SK-N-SH (cell line): ENCODE results near the gene NSD2. TPM values are rescaled to one million over a fixed set of nuclear protein-coding genes. Genes with fewer than 3 reads are reported as not detected.

Source experiments
- CTCF ChIP-seq: fragments of 200-600 bp; sonication (generic); IDR thresholded peaks from 2 replicates; pipeline ENCODE4 v1.6.1; 2017; ENCODE audit warnings: antibody characterized with exemption, mild to moderate bottlenecking, moderate library complexity
- FOXJ3 ChIP-seq: sonication (generic); formaldehyde crosslinking; IDR thresholded peaks from 2 replicates; pipeline ENCODE4 v1.5.1; 2020; ENCODE audit warnings: mild to moderate bottlenecking, missing genetic modification reagents
- MXI1 ChIP-seq: IDR thresholded peaks from 2 replicates; pipeline ENCODE4 v1.6.1; 2012; ENCODE audit warnings: mild to moderate bottlenecking, low read depth, low read length, improper control_type of control experiment
- NFIC ChIP-seq: IDR thresholded peaks from 2 replicates; pipeline ENCODE4 v1.4.0; 2012; ENCODE audit warnings: borderline replicate concordance
- NRF1 ChIP-seq: IDR thresholded peaks from 2 replicates; pipeline ENCODE4 v1.6.1; 2012; ENCODE audit warnings: low read depth, mild to moderate bottlenecking, low read length
- RCOR1 ChIP-seq: fragments of 150-350 bp; IDR thresholded peaks from 2 replicates; pipeline ENCODE4 v1.6.1; 2017; ENCODE audit warnings: antibody characterized with exemption, low read length
- TCF12 ChIP-seq: IDR thresholded peaks from 2 replicates; pipeline ENCODE4 v1.4.0; 2012
- USF1 ChIP-seq: IDR thresholded peaks from 2 replicates; pipeline ENCODE4 v1.4.0; 2012; ENCODE audit warnings: low read depth, borderline replicate concordance
- ZBTB33 ChIP-seq: IDR thresholded peaks from 2 replicates; pipeline ENCODE4 v1.4.0; 2012; ENCODE audit warnings: low read depth, borderline replicate concordance
- polyA plus RNA-seq, 3 experiments: library from polyadenylated mRNA; depleted of rRNA; stranded (reverse); fragments of >200 nt; gene quantifications; 2 replicates each; pipeline ENCODE4 v1.2.3, GENCODE V29; 2012
- TF ChIP-seq, protein P1 (sequence below): IDR thresholded peaks from 2 replicates; pipeline ENCODE4 v1.6.1; 2012; ENCODE audit warnings: mild to moderate bottlenecking, low read depth, low read length, moderate library complexity

Gene NSD2
- polyA plus RNA-seq, 1 of the 3 experiments (the other 2 are of a cell fraction): 34.2 TPM

DNA sequence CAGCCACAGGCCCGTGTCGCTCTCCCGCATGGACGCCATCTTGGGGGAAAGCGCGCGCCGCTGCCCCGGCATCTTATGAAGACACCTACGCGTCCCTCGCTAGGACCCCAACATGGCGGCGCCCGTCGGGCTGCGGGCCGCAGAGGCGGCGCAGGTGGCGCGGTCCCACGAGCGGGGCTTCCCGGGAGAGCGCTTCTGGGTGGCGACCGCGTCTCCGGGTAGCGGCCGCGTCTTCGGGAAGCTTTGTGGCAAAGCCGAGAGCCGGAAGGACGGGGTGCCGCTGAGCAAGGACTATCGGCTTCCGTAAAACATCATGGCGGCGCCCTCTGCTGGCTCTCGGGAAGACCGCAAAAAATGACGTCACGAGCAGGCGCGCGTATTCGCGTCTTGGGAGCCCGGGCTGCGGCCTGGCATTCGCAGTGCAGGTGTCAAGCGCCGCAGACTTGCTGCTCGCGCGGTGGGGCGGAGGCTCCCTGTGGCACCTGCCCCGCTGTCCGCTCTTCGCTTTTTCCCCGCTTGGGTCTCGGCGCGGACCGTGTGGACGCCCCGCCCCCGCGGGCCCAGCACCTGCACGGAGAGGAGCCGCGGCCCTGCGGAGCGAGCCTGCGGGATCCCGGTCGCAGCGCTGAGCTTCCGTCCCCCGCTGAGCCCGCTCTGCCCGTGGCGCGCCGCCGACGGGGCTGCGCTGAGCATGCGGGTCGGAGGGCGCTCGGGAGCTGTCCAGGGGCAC lies 137.9 kb downstream of the NSD2 start, which contains the start of gene NELFA (continued):
- TF ChIP-seq, protein P1, sequence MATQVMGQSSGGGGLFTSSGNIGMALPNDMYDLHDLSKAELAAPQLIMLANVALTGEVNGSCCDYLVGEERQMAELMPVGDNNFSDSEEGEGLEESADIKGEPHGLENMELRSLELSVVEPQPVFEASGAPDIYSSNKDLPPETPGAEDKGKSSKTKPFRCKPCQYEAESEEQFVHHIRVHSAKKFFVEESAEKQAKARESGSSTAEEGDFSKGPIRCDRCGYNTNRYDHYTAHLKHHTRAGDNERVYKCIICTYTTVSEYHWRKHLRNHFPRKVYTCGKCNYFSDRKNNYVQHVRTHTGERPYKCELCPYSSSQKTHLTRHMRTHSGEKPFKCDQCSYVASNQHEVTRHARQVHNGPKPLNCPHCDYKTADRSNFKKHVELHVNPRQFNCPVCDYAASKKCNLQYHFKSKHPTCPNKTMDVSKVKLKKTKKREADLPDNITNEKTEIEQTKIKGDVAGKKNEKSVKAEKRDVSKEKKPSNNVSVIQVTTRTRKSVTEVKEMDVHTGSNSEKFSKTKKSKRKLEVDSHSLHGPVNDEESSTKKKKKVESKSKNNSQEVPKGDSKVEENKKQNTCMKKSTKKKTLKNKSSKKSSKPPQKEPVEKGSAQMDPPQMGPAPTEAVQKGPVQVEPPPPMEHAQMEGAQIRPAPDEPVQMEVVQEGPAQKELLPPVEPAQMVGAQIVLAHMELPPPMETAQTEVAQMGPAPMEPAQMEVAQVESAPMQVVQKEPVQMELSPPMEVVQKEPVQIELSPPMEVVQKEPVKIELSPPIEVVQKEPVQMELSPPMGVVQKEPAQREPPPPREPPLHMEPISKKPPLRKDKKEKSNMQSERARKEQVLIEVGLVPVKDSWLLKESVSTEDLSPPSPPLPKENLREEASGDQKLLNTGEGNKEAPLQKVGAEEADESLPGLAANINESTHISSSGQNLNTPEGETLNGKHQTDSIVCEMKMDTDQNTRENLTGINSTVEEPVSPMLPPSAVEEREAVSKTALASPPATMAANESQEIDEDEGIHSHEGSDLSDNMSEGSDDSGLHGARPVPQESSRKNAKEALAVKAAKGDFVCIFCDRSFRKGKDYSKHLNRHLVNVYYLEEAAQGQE: peak; percentile 73
- TF ChIP-seq NRF1 (peak; percentile 36; the same call in 1 of the 2 replicates), FOXJ3 (CRISPR knock-in tag) (no peak), ZBTB33 (peak; percentile 45; the same call in 1 of the 2 replicates), NFIC (no peak), USF1 (no peak), CTCF (no peak), TCF12 (peak; percentile 35; the same call in 1 of the 2 replicates), RCOR1 (no peak), MXI1 (peak; percentile 69)
